AG04450 (cell line): Measurements from ENCODE around the gene TMA16. TPM values are rescaled to one million over a fixed set of nuclear protein-coding genes. Genes with fewer than 3 reads are reported as not detected.

Source experiments
- CTCF ChIA-PET: fragments of 300-600, 350-600 bp; formaldehyde crosslinking; extraction: SDS; loops from one replicate; lab custom pipeline; 2022; ENCODE audit warnings: antibody characterized with exemption, inconsistent platforms; lab: Charles Lee
- POLR2A ChIA-PET: fragments of 350-600 bp; formaldehyde crosslinking; extraction: SDS; loops from one replicate; lab custom pipeline; 2021; ENCODE audit warnings: antibody characterized with exemption, inconsistent platforms; lab: Yijun Ruan, JAX
- DNase-seq: peaks from one replicate; pipeline ENCODE4 v3.0.0-alpha.2; 2011; ENCODE audit warnings: low read depth, low spot score
- H3K27ac ChIP-seq: one replicate; pipeline ENCODE4 v1.5.1; 2012; ENCODE audit warnings: low read depth, low read length, control low read depth
- H3K27me3 ChIP-seq: one replicate; pipeline ENCODE4 v1.6.0; 2012; ENCODE audit warnings: low read length; ENCODE audit not compliant: control insufficient read depth, insufficient read depth
- H3K4me3 ChIP-seq: 2 replicates; pipeline ENCODE4 v1.5.1; 2011; ENCODE audit warnings: mild to moderate bottlenecking, low read depth, low read length, control low read depth
- H3K9me3 ChIP-seq: 2 replicates; pipeline ENCODE4 v1.5.1; 2012; ENCODE audit warnings: low read length; ENCODE audit not compliant: control insufficient read depth, insufficient read depth
- polyA plus RNA-seq: library from polyadenylated mRNA; depleted of rRNA; stranded (reverse); fragments of >200 nt; gene quantifications from 2 replicates; pipeline ENCODE4 v1.2.3, GENCODE V29; 2011
- TF ChIP-seq, protein P1 (sequence below): IDR thresholded peaks from 2 replicates; pipeline ENCODE4 v1.5.1; 2011; ENCODE audit warnings: low read depth, low read length, control low read depth, inconsistent platforms

The TMA16 gene
- polyA plus RNA-seq, 1 experiment: 21.1 TPM

DNA sequence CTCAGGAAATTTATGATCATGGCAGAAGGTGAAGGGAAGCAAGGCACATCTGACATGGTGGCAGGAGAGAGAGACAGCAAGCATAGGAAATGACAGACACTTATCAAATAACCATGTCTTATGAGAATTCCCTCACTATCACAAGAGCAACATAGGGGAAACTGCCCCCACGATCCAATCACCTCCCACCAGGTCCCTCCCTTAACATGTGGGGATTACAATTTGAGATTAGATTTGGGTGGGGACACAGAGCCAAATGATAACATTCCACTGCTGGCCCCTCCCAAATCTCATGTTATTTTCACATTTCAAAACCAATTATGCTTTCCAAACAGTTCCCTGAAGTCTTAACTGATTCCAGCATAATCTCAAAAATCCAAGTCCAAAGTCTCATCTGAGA, 8.2 kb upstream of the TMA16 start:
- ChIA-PET CTCF (interaction anchor here (1.0 to 4.7 kb wide), 8 partner anchors 8 to 1245 kb away, joined by 3 to 218 read pairs (median 6); partner anchors contain the start of gene TMA16), POLR2A (interaction anchor here (1.0 kb wide), 1 partner anchor 8 kb away, joined by 5 read pairs; the partner anchor contains the start of gene TMA16)
- Histone ChIP-seq H3K27me3 (peaks cover 3% of the 10 kb centered on the region), H3K27ac (no peak overlapping the region), H3K9me3 (no peaks in the 10 kb centered on the region), H3K4me3 (no peak overlapping the region)
- no peak for DNase-seq
- TF ChIP-seq, protein P1, sequence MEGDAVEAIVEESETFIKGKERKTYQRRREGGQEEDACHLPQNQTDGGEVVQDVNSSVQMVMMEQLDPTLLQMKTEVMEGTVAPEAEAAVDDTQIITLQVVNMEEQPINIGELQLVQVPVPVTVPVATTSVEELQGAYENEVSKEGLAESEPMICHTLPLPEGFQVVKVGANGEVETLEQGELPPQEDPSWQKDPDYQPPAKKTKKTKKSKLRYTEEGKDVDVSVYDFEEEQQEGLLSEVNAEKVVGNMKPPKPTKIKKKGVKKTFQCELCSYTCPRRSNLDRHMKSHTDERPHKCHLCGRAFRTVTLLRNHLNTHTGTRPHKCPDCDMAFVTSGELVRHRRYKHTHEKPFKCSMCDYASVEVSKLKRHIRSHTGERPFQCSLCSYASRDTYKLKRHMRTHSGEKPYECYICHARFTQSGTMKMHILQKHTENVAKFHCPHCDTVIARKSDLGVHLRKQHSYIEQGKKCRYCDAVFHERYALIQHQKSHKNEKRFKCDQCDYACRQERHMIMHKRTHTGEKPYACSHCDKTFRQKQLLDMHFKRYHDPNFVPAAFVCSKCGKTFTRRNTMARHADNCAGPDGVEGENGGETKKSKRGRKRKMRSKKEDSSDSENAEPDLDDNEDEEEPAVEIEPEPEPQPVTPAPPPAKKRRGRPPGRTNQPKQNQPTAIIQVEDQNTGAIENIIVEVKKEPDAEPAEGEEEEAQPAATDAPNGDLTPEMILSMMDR: no peak

DNA sequence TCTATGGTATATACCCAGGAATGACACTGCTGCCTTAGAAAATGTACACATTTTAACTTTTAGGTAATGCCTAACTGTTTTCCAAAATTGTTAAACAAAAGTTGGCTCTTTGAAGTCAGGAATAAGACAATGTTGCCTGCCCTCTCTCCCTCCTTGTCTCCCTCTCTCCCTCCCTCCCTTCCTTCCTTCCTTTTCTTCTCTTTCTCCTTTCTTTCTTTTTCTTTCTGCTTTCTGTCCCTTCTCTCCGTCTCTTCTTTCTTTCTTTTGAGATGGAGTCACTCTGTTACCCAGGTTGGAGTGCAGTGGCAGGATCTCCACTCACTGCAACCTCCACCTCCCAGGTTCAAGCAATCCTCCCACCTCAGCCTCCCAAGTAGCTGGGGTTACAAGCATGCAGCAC, 4.6 kb upstream of the TMA16 start:
- TF ChIP-seq, protein P1: no peak
- no peak overlapping the region for H3K4me3 ChIP-seq
- no peaks in the 10 kb centered on the region for H3K27me3 ChIP-seq
- no peaks in the 10 kb centered on the region for H3K9me3 ChIP-seq
- ChIA-PET CTCF (interaction anchor here (1.0 kb wide), 1 partner anchor 59 kb away, joined by 11 read pairs; no protein-coding TSS in a partner anchor), POLR2A (no interaction called here)
- H3K27ac ChIP-seq: no peak overlapping the region
- no peak for DNase-seq

DNA sequence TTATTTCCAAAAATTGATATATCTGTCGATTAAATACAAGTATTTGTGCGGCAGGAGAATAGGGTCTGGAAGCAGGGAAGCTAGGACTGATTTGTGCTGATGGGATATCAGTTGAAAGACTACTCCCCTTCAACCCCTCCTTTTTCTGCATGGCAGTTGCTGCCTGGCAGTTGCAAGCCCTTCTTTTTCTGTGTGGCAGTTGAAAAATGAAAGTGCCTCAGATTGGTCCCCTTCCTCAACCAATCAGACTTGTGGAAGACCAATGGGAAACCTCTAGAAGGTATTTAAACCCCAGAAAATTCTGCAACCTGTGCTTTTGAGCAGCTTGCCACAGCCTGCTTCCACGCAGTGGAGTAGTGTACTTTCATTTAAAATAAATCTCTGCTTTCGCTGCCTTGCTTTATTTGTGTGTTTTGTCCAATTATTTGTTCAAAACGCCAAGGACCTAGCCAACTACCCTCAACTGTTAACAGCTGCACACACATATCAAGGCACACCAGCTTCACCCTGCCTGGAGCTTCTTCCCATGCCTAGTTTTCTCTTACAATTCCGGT, 1.5 kb upstream of the TMA16 start:
- CTCF ChIA-PET: interaction anchor here (1.2 to 3.4 kb wide), 6 partner anchors 9 to 62 kb away, joined by 3 to 43 read pairs (median 6); no protein-coding TSS in a partner anchor
- no peak for DNase-seq
- Histone ChIP-seq H3K27ac (no peak overlapping the region), H3K27me3 (no peaks in the 10 kb centered on the region), H3K4me3 (no peak overlapping the region), H3K9me3 (no peaks in the 10 kb centered on the region)
- TF ChIP-seq, protein P1: no peak
- POLR2A ChIA-PET: interaction anchor here (1.8 to 2.5 kb wide), 2 partner anchors 21 to 49 kb away, joined by 7 to 41 read pairs; no protein-coding TSS in a partner anchor

DNA sequence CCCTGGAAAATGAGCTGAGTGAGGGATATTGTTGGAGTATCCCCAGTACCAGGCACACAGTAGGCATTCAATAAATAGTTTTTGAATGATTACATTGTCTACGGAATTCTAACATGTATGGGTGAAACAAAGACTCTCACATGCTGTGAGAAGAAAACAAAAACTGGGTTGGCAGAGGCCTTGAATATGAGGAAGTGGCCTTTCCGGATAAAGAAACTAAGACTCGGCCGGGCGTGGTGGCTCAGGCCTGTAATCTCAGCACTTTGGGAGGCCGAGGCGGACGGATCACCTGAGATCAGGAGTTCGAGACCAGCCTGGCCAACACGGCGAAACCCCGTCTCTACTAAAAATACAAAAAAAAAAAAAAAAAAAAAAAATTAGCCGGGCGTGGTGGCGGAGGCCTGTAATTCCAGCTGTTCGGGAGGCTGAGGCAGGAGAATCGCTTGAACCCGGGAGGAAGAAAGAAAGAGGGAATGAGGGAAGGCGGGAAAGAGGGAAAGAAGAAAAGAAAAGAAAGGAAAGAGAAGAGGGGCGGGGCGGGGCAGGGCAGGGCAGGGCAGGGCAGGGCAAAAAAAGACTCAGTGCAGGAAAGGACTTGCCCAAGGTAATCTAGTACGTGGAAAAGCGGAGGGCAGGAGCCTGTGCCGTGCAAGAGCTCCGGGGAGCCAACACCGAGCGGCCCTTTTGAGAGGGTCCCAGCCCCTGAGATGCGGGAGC, 689 bp upstream of the TMA16 start:
- peak overlapping the region; percentile 91 for H3K4me3 ChIP-seq
- H3K27ac ChIP-seq: peak overlapping the region; percentile 95
- ChIA-PET POLR2A (interaction anchor here (0.6 to 2.5 kb wide), 13 partner anchors 8 to 1572 kb away, joined by 3 to 41 read pairs (median 4); no protein-coding TSS in a partner anchor), CTCF (interaction anchor here (0.5 to 3.4 kb wide), 11 partner anchors 8 to 1604 kb away, joined by 3 to 43 read pairs (median 5); no protein-coding TSS in a partner anchor)
- H3K9me3 ChIP-seq: no peaks in the 10 kb centered on the region
- no peaks in the 10 kb centered on the region for H3K27me3 ChIP-seq
- TF ChIP-seq, protein P1: no peak
- no peak for DNase-seq
